ENCODE data around the gene CTBP1.

The CTBP1 gene

GRCh38 chr4:1222036-1222789 lies 26.7 kb downstream of the CTBP1 start:
- DNase-seq = no peak

DNA sequence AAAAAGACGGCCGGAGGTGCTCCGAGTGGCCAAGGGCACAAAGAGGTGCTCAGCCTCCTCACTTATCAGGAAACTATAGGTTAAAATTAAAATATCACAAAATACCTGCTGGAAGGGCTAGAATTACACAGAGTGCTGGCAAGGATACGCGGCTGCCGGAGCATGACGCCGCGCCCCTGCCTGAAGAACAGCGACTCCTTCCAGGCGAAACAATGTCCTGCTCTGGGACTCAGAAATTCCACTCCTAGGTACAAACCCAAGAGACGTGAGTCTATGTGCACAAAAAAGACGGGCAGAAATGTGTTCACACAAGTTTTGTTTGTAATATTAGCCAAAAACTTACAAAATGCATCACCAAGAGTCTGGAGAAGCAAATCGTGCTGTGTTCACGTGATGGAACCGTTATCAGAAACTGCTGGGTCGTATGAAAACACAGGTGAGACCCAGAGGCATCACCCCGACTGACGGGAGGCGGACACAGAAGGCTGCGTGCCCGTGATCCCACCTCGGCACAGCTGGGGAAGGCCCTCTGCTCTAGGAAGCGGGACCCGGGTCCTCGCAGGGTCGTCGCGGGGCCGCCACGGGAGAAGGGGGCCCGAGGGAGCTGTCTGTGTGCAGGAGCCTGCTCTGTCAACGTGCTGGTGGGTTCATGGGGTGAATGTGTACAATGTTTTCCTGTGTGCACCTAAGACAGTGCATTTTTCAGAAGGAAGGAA lies 27.6 kb downstream of the CTBP1 start:
- no peak for DNase-seq

- no peak for DNase-seq
Measured at GRCh38 chr4:1220566-1220965, 28.4 kb downstream of the CTBP1 start.

DNA sequence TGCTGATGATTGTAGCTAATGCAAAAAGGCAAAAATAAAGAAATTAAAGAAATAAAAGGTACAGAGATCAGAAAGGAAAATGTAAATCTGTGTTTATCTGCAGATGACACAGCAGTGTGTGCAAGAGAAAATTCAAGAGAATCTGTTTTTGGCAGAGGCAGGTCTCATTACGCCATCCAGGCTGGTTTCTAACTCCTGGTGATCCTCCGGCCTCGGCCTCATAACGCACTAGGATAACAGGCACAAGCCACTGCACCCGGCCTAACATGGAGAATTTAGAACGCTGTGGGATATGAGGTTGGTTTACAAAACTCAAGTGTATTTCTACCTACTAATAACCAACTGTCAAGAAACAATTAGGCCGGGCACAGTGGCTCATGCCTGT lies 29.4 kb downstream of the CTBP1 start:
- no peak for DNase-seq

DNA sequence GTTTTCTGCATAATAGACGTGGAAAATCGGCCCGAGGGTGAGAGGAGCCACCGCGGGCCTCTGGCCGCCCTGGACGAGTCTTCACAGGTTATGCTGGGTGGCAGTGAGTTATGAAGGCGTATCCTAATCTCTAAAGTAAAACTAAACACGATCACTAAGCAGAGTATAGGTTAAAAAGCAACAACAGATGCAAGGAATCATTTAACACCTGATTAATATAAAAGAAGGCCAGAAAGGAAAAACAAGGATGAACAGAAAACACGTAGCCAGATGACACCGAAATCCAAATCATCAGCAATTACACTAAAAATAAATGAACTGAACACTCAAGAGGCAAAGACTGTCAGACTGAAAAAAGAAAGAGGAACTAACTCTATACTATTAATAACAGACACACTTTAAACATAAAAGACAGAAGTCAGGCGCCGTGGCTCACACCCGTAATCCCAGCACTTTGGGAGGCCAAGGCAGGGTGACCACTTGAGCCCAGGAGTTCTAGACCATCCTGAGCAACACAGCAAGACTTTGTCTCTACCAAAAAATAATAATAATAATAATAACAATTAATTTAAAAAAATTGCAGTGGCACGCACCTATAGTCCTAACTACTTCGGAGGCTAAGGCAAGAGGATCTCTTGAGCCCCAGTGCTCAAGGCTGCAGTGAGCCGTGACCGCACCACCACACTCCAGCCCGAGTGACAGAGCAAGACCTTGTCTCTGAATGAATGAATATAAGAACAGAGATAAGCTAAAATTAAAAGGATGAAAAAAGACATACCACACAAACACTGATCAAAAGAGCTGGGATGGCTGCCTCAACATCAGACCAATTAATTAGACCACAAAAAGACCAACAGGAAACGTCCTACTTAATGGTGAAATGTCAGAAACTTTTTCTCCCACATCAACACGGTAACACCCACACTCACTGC lies 30.0 kb downstream of the CTBP1 start:
- no peak for DNase-seq

GRCh38 chr4:1217366-1217765 lies 31.6 kb downstream of the CTBP1 start:
- DNase-seq = no peak

DNA sequence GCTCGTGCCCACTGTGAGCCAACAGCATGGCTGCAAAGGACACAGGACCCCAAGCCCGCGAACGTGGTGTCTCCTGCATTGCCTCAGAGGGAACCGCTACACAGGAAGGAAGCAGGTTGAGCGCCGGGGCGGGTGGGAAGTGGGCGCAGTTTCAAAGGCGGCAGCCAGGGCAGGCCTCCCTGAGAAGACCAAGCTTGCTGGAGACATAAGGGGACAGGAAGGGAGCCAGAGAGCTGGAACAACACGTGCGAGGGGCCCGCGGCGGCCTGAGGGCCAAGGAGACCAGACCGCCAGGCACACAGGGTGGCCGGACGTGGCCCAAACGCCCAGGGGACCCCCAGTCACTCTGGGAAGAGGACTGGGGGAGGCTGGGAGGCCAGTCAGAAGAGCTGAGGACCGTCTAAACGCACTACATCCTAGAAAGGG lies 32.0 kb downstream of the CTBP1 start:
- peak; percentile 22 to 76 (median 56) for DNase-seq

DNA sequence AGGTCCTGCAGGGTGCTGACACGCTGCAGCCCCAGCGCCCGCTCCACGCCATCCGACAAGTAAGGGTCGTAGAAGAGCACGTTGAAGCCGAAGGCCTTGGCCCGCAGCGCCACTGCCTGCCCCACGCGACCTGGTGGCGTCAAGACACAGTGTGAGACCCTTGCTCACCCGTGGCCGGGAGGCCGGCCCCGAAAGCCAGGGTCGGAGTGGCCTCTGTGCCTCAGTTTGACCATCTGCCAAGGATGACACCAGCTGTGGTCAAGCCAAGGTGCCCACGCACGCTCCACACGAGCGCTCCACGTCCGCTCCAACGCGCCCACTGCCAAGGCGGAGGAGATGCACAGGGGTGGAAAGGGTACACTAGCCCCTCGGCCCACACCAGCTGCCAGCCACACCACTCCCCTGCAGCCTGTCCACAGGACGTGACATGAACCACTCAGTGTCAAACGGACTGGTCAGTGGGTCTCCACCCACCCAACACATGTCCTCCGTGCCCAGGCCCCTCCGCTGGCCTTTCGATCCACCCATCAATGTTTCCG lies 32.8 kb downstream of the CTBP1 start:
- no peak for DNase-seq

GRCh38 chr4:1215141-1216075 lies 33.5 kb downstream of the CTBP1 start:
- no peak for DNase-seq

DNA sequence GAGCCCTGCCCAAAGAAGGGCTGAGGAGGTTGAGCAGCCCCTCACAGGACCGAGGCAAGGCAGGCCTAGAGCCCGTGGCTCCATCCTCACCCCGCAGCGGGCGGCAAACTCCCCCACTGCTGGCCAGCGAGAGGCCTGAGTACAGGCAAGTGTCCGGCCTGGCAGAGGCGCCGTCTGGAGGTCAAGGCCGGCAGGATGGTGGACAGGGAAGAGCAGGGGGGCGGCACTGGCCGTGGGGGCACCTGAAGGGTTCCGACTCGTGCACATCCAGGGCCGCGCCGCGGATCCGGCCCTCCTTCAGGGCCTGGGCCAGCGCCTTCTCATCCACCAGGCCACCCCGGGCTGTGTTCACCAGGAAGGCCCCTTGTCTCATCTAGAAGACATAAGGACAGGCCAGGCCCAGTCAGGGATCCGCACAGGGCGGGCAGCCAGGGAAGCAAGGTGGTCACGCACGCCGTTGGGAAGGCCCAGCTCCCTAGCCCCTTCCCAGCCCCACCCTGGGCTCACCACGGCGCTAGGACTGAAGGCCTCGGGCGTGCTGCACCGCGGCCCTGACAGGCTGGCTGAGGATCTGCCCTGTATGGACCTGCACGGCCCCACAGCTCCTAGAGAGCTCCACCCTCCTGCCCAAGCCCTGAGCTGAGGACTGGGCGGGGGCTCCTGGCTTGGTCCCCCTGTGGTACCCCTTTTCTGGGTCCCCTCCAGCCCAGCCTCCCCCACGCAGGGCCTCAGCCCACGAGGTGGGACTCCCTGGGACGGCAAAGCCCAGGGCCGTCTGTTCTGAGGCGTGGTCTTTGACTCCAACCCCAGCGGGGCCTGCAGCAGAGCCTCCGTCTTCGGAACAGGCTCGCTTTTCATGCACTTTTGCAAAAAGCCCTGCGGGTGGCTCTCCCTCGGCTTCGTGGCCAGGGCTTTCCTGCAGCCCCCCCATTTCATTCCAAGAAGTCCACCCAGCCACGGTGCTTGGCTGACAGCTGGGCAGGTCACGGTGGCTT lies 34.5 kb downstream of the CTBP1 start:
- no peak for DNase-seq

GRCh38 chr4:1213336-1213995 lies 35.5 kb downstream of the CTBP1 start:
- no peak for DNase-seq

DNA sequence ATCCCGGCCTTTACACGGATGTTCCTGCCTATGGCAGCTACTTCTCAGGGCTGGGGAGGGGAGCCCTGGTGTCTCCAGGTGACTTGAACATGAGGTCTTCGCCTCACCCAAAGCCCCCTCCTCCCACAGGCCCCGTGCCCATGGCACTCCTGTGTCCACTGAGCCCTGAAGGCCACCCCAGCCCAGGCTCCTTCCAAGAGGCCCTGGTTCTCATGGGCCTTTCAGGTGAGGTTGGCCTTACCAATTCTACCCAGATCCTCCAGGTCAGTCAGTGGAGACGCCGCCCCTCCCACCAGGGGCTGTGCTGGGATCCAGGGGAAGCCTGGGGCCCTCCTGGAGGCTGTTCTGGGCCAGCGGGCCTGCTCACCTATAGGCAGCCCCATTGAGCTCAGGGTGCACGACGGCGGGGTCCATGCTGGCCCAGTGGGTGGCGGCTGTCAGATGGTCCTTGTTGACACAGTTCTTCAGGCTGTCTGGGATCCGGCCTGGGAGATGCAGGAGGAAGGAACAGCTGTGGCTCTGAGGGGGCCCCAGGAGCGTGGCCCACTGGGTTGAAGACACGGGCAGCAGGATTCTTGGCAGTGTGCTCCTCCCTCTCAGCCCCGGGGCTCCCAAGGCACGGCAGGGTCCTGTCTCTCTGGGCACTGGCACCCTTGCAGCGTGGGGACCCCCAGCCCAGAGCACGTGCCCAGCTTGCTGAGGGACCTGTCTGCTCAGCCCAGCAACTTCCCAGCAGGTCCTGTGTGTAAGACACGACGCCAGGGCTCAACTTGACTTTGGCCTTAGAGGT lies 36.2 kb downstream of the CTBP1 start:
- no peak for DNase-seq

DNA sequence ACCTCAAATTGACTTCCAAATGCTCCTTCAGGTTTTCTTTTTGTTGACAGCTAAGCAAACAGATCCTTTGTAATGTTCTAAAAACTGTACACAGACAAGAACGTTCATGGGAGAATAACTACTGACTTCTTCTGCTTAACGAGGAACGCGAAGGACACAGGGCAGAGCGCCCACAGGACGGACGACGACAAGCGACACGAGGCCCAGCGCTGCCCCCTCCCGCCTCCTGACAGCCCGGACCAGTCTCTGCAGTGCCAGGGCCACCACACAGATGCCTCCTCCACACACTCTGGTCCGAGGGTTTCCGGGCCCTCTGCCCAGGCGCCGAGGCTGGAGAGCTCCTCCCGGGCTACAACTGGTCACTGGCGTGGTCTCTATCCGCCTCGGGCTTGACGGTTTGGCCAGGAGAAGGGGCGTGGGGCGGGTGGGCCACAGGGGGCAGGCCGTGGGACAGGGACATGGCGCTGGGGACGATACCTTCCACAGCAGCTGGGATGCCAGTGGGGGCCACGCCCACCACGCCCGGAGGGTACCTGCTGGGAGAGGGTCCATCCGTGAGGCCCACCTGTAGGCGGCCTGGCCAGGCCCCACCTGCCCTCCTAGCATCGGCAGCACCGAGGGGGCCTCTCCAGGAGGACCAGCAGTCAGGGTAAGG lies 36.9 kb downstream of the CTBP1 start:
- DNase-seq = no peak

DNA sequence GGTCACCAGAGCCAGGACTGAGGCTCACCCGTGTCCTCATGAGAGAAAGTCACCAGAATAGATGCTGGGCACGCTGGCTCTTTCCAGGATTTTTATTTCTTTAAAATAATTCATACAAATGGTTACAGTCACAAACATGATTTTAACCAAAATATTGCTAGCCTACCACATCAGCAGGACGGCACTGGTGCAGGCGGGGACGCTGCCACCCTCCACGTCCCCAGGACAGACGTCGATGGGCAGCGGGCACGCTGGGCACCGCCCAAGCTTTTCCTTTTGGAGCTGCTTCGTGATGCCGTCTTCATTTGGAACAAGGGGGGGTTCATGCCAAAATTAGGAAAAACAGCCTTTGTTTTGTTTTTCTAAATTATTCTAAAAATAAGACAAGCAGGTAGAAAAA lies 37.6 kb downstream of the CTBP1 start:
- no peak for DNase-seq

- DNase-seq = no peak
Measured at GRCh38 chr4:1210971-1211370, 38.0 kb downstream of the CTBP1 start.

GRCh38 chr4:1210241-1210841 lies 38.6 kb downstream of the CTBP1 start:
- DNase-seq = no peak

GRCh38 chr4:1209821-1210220 lies 39.1 kb downstream of the CTBP1 start:
- DNase-seq = no peak

Data from stimulated activated naive CD4-positive, alpha-beta T cell (primary cell).